Activated T-cell treated with anti-CD3 and anti-CD28 coated beads for 48 hours (primary cell): ENCODE data around the gene KRTAP10-8.
"Not testable (repeated sequence)": the region's sequence is repeated elsewhere in the genome, so short reads cannot be mapped to it uniquely, and the experiment has no call there.

ENCODE experiments used
- DNase-seq: peaks from one replicate; pipeline ENCODE4 v3.0.0-alpha.2; 2020; ENCODE audit warnings: low read depth

KRTAP10-8 gene

GRCh38 chr21:44579056-44579832, 32.6 kb upstream of the KRTAP10-8 start:
- no peak for DNase-seq

GRCh38 chr21:44579833-44580144, 32.1 kb upstream of the KRTAP10-8 start:
- no peak for DNase-seq

GRCh38 chr21:44580231-44580821, 31.6 kb upstream of the KRTAP10-8 start, which contains the start of gene KRTAP10-5:
Gene KRTAP10-5 (minus strand): TSS chr21:44580604. CDS start chr21:44580578, 26 bp downstream.
- not testable (repeated sequence) for DNase-seq

- no peak for DNase-seq
These were observed 30.7 kb upstream of the KRTAP10-8 start for GRCh38 chr21:44581158-44581557.

GRCh38 chr21:44582055-44582454, 29.8 kb upstream of the KRTAP10-8 start:
- no peak for DNase-seq

GRCh38 chr21:44583089-44583799, 28.6 kb upstream of the KRTAP10-8 start:
- no peak for DNase-seq

GRCh38 chr21:44583800-44584147, 28.1 kb upstream of the KRTAP10-8 start:
- peak; percentile 9 for DNase-seq

GRCh38 chr21:44585892-44586291, 26.0 kb upstream of the KRTAP10-8 start:
- DNase-seq: no peak

- DNase-seq: no peak
These were observed 22.8 kb upstream of the KRTAP10-8 start for GRCh38 chr21:44589094-44589493.

- no peak for DNase-seq
These were observed 22.1 kb upstream of the KRTAP10-8 start for GRCh38 chr21:44589586-44590305.

- no peak for DNase-seq
These were observed 21.6 kb upstream of the KRTAP10-8 start for GRCh38 chr21:44590311-44590721.

GRCh38 chr21:44590897-44591800, 20.7 kb upstream of the KRTAP10-8 start:
- DNase-seq: not testable (repeated sequence)

- DNase-seq: not testable (repeated sequence)
These were observed 20.1 kb upstream of the KRTAP10-8 start for GRCh38 chr21:44591801-44592130.

GRCh38 chr21:44592446-44593311, 19.2 kb upstream of the KRTAP10-8 start, which contains the start of gene KRTAP10-6:
Gene KRTAP10-6 (minus strand): TSS chr21:44592505. CDS start chr21:44592484, 21 bp downstream.
- DNase-seq: no peak

- no peak for DNase-seq
These were observed 18.1 kb upstream of the KRTAP10-8 start for GRCh38 chr21:44593598-44594405.

- DNase-seq: no peak
These were observed 17.4 kb upstream of the KRTAP10-8 start for GRCh38 chr21:44594406-44594916.

- no peak for DNase-seq
These were observed 16.4 kb upstream of the KRTAP10-8 start for GRCh38 chr21:44595524-44595923.

- no peak for DNase-seq
These were observed 15.7 kb upstream of the KRTAP10-8 start for GRCh38 chr21:44596068-44596725.

- DNase-seq: no peak
These were observed 13.8 kb upstream of the KRTAP10-8 start for GRCh38 chr21:44598061-44598460.
